ENCODE results near the gene ZBTB7B.

ZBTB7B gene

DNA sequence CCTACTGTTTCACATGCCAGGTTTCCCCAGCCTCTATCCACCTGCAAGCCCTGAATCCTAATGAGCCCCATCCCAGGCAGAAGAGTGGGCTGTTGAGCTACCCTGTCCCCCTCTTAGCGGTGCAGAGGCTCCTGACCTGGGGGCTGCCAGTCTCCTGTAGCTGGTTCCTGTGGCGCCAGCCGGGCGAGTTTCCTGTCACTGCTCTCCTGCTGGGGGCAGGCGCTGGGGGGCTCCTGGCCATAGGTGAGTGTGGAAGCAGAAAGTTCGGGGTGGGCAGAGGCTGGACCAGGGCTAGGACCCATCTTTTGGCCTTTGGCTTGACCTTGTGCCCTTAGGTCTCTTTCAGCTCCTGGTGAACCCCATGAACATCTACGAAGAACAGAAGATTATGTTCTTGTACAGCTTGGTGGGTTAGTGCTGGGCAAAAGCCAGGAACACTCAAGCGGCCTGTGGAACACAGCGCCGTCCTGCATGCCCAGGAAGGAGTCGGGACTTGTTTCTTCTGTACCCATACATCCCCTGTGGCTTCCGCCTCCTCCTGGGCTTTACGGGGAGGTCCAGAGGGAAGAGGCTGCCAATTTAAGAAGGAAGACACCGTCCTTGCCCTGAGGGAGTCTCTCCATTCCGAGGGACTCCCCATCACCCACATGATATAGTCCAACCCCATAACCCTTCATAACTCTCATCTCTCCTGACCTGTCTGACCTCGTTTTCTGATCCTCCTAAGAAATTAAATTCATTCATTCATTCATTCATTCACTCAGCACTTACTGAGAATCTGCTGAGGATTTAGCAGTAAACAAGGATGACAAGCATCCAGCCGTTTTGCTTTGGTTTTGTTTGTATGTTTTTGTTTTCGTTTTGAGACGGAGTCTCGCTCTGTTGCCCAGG is 32.0 kb downstream of the ZBTB7B start:
- in situ Hi-C loops (cut with MboI; ENCODE audit: low sequenced_read_pairs): no loop called here

- in situ Hi-C loops (cut with MboI; ENCODE audit: low sequenced_read_pairs): no loop called here
Measured at GRCh38 chr1:155035936-155036335, 33.3 kb downstream of the ZBTB7B start.

DNA sequence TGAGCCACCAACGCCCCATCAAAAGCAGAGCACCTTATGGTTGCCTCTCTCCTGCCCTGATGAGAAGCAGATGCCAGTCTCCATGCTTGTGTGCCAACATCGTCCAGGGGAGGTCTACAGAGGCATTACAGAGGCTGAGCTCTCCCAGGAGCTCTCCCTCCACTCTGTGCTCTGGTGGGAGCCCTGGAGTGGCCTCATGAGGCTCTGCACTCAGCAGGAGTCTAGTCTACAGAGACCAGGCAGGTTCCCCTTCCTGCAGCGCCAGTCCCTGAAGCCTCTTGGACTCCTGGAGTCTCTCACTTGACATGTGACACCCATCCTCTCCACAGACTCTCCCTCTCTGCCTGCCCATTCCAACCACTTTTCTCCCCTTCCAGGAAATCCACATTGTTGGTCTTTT is 34.4 kb downstream of the ZBTB7B start:
- in situ Hi-C loops (cut with MboI; ENCODE audit: low sequenced_read_pairs): no loop called here

GRCh38 chr1:155037851-155038441 is 35.3 kb downstream of the ZBTB7B start:
- in situ Hi-C loops (cut with MboI; ENCODE audit: low sequenced_read_pairs): no loop called here

DNA sequence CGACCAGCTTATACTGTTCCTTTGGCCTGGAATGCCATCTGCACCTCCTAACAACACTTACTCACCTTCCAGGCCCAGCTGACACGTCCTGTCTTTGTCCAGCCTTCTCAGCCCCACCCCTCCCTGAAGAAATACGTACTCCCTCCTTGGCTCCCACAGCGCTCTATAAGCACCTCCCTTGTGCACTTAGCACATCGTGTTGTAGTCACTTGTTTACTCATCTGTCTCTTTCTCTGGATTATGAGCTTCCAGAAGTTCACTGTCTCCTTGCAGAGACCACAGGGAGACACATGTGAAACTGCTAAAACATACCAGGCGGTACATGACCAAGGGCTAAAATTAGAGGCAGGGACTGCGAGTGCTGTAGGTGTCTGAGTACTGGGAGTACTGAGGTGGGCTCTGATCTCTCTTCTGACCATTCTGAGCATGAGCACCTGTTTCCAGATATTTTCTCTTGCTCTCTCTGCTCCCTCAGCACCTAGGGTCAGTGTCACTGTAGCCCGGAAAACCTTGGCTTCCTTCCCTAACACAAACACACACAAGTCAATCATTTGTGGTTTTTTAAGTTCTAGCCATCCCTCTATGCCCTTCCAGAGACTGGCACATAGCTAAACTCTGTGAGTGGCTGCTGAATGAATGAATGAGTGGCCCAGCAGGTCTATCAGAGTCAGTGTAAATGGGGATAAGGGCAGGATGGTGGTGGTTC is 36.2 kb downstream of the ZBTB7B start:
- in situ Hi-C loops (cut with MboI; ENCODE audit: low sequenced_read_pairs): no loop called here

DNA sequence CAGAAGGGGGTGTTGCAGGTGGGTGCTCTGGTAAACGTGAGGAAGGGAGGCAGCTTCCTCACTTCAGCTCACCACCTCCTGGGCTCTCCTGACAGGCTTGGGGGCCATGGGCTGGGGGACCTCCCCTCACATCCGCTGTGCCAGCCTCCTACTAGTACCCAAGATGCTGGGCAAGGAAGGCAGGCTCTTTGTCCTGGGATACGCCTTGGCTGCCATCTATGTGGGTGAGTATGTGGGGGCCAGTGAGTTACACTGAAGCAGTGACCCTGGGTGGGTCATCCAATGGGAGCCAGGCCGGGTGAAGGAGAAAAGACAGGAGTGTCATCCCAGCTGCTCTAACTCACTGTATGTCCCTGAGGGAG is 36.7 kb downstream of the ZBTB7B start:
- in situ Hi-C loops (cut with MboI; ENCODE audit: low sequenced_read_pairs): no loop called here

GRCh38 chr1:155040358-155041093 is 37.9 kb downstream of the ZBTB7B start:
- in situ Hi-C loops (cut with MboI; ENCODE audit: low sequenced_read_pairs): no loop called here

DNA sequence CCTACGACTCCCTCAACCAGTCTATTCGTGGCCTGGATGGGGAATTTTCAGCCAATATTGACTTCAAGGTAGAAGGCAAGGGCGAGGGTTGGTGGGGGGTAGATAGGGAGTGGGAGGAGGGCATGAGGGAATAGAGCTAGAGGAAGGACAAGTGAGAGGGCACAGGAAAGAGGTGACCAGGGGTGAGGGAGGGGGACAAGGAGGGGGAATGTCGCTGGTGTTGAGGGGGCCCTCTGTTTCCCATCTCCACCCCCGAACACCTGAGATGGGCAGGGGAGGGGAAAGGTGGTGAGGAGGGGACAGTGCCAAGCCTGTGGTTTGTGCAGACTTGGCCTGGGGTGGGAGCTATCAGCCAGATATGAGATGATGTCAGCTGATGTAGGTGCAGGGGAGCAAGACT is 40.2 kb downstream of the ZBTB7B start:
- in situ Hi-C loops (cut with MboI; ENCODE audit: low sequenced_read_pairs): no loop called here

- in situ Hi-C loops (cut with MboI; ENCODE audit: low sequenced_read_pairs): no loop called here
Measured at GRCh38 chr1:155043301-155043702, 40.7 kb downstream of the ZBTB7B start.

DNA sequence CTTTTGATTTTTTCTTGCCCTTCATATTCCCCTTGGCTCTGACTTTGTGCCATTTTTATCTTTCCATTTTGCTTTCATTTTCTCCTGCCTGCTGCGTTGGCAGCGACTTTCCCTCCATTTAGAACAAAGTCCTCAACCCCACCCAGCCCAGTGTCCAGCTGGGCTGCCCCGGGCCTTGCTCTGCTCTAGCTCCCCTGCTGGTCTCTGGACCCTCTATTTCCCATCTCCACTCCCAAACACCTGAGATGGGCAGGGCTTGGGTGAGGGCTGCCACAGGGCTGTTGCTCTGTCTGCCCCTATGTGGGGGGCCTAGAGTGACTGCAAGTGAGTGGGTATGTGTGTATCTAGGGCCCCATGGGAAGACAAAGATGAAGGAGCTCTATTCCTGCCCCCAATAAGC is 41.2 kb downstream of the ZBTB7B start:
- in situ Hi-C loops (cut with MboI; ENCODE audit: low sequenced_read_pairs): no loop called here

GRCh38 chr1:155044365-155044764 is 41.8 kb downstream of the ZBTB7B start:
- in situ Hi-C loops (cut with MboI; ENCODE audit: low sequenced_read_pairs): no loop called here

GRCh38 chr1:155044812-155045657 is 42.4 kb downstream of the ZBTB7B start:
- in situ Hi-C loops (cut with MboI; ENCODE audit: low sequenced_read_pairs): no loop called here

DNA sequence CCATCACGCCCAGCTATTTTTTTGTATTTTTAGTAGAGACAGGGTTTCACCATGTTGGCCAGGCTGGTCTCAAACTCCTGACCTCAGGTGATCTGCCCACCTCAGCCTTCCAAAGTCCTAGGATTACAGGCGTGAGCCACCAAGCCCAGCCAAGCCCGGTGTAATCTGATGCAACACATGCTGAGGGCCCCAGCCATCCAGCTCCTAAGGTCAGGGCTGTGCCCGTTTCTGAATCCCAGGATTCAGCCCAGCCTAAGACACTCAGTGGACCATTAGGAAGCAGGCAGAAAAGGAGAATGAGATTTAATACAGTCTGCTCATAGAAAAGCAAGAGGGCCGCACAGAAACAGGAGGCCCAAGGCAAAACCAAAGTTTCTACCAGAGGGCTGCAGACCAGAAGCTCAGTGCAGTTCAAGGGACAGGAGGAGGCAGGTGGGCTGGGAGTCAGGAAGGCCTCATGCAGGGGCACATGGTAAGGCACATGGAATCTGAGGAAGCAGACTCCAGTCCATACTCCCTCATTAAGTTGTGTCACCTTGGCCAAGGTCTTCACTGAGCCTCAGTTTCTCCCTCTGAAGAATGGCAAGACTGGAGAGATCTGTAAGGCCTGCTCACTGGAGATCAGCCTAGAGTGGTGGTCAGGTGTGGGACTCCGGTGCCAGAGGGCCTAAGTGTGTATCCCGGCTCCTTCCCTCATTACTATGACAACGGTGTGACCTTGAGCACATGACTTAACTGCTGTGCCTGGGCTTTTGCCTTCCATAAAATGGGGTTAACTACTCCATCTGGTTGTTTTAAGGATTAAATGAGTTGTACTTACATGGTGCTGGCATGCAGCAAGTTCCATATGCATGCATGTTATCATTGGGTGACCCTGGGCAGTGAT is 46.1 kb downstream of the ZBTB7B start:
- in situ Hi-C loops (cut with MboI; ENCODE audit: low sequenced_read_pairs): no loop called here

- in situ Hi-C loops (cut with MboI; ENCODE audit: low sequenced_read_pairs): no loop called here
Measured at GRCh38 chr1:155049651-155050559, 47.3 kb downstream of the ZBTB7B start.

DNA sequence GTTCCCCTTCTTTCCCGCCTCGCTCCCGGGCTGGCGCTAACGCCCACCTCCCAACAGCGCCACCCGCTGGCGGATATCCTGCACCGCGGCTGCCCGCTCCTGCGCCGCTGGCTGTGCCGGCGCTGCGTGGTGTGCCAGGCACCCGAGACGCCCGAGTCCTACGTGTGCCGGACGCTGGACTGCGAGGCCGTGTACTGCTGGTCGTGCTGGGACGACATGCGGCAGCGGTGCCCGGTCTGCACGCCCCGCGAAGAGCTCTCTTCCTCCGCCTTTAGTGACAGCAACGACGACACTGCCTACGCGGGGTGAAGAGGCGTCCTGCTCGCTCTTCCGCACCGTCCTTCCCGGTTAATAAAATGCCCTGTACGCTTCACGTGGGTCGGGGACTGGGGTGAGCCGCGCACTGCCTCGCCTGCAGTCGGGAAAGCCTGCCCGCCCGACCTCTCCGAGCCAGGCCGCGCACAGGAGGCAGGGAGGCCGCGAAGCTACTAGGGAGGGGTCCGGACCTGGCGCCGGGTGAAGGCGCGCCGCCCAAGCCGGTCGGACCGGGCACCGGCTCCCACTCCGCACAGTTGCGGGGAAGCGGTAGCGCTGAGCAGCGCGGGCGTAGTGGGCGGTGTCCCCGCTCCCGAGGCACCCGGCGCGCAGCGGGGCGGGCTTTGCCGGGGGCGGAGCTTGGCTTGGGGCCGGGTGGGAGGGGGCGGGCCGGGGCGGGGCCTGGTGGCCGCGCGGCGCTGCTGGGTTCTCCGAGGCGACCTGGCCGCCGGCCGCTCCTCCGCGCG is 48.1 kb downstream of the ZBTB7B start, which contains the start of gene ADAM15:
TSS of gene ADAM15 (plus strand) at position 757 of the 782 bp plus-strand sequence. CDS start 71 bp downstream, outside the sequence.
- in situ Hi-C loops (cut with MboI; ENCODE audit: low sequenced_read_pairs): no loop called here

- in situ Hi-C loops (cut with MboI; ENCODE audit: low sequenced_read_pairs): no loop called here
Measured at GRCh38 chr1:155051342-155051776, 48.8 kb downstream of the ZBTB7B start.

DNA sequence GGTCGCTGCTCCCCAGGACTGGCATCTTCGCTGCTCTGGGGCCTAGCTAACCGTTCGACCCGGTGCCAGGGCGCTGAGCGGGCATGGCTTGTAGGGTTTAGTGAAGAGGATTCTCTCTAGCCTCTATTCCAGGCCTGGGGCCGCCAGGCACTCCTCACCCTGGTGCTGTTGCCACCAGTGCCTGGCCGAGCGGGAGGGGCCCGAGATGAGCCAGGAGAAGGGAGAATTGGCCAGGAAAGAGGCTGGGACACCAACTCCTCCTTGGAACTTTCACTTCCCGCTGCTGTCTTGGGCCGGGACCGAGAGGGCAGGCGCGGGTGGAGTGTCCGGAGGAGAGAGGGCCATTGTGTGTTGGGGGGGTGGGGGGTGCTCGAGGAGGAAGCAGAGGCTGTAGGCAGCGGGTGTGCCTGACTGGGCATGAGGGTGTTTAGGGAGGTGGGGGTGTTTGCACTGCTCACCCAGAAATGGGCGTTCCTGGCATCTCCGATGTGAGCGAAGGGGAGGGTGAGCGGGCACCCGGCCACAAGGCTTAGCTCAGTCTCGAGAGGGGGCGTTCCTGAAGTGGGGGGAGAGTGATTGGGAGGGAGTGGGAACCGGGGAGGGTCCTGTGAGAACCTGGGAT is 49.3 kb downstream of the ZBTB7B start:
- in situ Hi-C loops (cut with MboI; ENCODE audit: low sequenced_read_pairs): no loop called here

Measured in HL-60/S4 treated with retinoic acid at 250 ng/mL for 4 days and 3 days (cell line).